ENCODE results near the gene ZFP1. TPM values are rescaled to one million over a fixed set of nuclear protein-coding genes. Genes with fewer than 3 reads are reported as not detected.
A peak's percentile ranks its signal among the peaks of the same experiment; 100 is the strongest.

ZFP1 gene
- total RNA-seq, 4 donors from 2014 or later, result 4.8 to 8.7 (median 6.5) TPM

DNA sequence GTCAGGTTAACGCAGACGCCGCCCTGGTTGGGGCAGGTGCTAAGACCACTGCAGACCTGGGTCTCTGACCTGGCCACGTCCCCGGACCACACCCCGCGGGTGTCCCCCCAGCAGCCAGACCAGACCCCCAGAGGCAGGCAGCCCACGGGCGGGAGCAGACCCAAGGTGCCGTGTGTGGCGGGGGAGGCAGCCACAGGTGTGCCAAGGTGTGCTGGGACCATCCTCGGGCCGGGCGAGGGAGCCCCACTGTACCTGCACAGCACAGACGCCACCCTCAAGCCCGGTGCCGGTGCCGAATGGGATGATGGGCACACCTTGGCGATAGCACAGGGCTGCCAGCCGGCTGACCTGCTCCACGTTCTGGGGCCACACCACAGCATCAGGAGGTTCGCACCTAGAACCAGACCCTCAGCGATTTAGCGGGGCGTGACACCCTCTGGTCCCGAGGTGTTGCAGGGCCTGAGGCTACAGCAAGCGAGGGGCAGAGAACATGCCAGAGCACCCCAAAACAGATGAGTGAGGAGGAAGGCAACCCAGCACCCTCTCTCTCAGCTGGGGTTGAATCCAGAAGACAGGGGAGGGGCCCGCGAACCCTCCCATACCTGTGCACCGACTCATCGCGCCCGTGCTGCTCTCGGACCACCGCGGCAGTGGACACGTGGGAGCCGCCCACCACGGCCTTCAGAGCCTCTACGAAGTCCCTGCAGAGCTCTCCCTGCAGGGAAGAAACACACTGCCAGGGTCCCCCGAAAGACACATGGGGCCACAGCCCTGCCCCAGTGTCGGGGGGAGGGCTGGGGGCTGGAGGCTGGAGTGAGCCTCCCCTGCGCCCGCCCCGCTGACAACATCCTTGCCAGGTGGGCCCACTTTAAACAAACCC, 33.1 kb upstream of the ZFP1 start:
- intact Hi-C loops (cut with DNase I; ENCODE audit: low total_unique reads), result loop anchor here (10.0 kb wide), 1 partner anchor 300 kb away; no protein-coding TSS in a partner anchor
- TF ChIP-seq, protein P1, sequence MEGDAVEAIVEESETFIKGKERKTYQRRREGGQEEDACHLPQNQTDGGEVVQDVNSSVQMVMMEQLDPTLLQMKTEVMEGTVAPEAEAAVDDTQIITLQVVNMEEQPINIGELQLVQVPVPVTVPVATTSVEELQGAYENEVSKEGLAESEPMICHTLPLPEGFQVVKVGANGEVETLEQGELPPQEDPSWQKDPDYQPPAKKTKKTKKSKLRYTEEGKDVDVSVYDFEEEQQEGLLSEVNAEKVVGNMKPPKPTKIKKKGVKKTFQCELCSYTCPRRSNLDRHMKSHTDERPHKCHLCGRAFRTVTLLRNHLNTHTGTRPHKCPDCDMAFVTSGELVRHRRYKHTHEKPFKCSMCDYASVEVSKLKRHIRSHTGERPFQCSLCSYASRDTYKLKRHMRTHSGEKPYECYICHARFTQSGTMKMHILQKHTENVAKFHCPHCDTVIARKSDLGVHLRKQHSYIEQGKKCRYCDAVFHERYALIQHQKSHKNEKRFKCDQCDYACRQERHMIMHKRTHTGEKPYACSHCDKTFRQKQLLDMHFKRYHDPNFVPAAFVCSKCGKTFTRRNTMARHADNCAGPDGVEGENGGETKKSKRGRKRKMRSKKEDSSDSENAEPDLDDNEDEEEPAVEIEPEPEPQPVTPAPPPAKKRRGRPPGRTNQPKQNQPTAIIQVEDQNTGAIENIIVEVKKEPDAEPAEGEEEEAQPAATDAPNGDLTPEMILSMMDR (IDR thresholded peaks at IDR 0.05), result no peak
- TF ChIP-seq POLR2A (IDR thresholded peaks at IDR 0.05), result no peak
- no peak overlapping the region for H3K4me3 ChIP-seq (ENCODE audit: low read depth, poor library complexity, severe bottlenecking)
- WGBS, 2 donors, result 77% methylated on average over 40 to 43 of the region's 45 CpGs
- no peak for DNase-seq (ENCODE audit: low spot score in 2 of 2)

DNA sequence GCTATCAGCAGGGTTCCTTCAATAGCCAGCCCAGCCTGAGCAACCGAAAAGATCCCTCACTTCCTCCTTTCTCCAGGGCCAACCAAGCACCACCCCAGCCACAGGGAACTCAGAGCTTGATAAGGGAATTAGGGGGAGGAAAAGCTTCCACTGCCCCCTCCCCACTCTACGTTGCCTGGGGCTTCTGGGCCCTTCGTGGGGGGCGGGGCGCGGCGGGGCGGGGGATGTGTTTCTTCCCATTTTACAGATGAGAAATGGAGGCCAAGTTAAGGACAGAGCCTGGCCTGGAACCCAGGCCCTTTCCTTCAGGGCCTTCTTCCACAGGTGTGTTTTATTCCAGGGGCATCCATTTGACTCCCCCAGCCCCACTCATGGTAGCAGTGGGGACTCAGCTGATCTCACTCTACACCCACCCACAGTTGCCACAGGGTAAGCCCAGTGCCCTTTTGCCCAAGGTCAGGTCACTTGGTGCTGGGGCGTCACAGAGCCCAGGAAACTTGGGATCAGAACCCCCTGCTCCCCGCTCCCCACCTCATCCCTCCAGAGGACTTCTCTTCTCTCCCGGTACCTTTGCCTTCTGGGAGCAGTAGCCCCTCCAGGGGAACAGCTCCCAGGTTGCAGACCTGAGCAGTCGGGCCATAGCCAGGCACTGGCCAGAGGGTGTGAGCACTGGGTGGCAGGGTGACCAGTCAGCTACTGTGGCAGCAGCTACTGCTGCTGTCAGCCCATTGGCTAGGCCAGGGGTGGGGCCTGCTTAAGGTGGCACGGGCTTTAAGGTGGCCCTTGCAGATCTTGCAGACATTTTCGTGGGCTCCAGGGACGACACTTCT, 32.0 kb upstream of the ZFP1 start, which contains the start of gene LDHD:
Gene LDHD (minus strand): TSS at position 700 of the 830 bp plus-strand sequence. CDS start 60 bp downstream, at position 640.
- whole genome bisulfite sequencing, 2 donors, result 45 to 48% methylated on average over 15 of the region's 15 CpGs
- intact Hi-C loops (cut with DNase I; ENCODE audit: low total_unique reads), result loop anchor here (10.0 kb wide), 1 partner anchor 301 kb away; no protein-coding TSS in a partner anchor
- DNase-seq (ENCODE audit: low spot score in 2 of 2), result peak; percentile 71 to 93
- no peak within 1 kb of the TSS for H3K4me3 ChIP-seq (ENCODE audit: low read depth, poor library complexity, severe bottlenecking)
- TF ChIP-seq POLR2A (IDR thresholded peaks at IDR 0.05), result no peak
- TF ChIP-seq, protein P1 (IDR thresholded peaks at IDR 0.05), result no peak

DNA sequence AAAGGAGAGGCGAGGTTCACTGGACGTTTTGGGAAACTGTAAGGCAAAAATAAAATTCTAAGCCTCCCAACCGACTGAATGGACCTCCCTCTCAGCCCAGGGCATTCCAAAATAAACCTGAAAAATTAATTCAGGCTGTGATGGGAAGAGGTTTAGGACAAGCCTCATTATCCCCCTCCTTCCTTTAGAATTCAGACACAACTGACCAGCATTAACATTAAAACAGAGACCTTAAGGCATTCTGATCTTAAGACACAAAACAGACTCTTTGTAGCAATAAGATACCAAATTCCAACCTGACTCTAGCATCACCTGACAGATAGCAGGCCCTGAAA, 31.4 kb upstream of the ZFP1 start:
- intact Hi-C loops (cut with DNase I; ENCODE audit: low total_unique reads), result loop anchor here (10.0 kb wide), 1 partner anchor 302 kb away; no protein-coding TSS in a partner anchor
- no peak for DNase-seq (ENCODE audit: low spot score in 2 of 2)
- WGBS, 2 donors, result 29 to 38% methylated on average over 3 of the region's 3 CpGs
- no peak for TF ChIP-seq POLR2A (IDR thresholded peaks at IDR 0.05)
- TF ChIP-seq, protein P1 (IDR thresholded peaks at IDR 0.05), result no peak
- no peak overlapping the region for H3K4me3 ChIP-seq (ENCODE audit: low read depth, poor library complexity, severe bottlenecking)

DNA sequence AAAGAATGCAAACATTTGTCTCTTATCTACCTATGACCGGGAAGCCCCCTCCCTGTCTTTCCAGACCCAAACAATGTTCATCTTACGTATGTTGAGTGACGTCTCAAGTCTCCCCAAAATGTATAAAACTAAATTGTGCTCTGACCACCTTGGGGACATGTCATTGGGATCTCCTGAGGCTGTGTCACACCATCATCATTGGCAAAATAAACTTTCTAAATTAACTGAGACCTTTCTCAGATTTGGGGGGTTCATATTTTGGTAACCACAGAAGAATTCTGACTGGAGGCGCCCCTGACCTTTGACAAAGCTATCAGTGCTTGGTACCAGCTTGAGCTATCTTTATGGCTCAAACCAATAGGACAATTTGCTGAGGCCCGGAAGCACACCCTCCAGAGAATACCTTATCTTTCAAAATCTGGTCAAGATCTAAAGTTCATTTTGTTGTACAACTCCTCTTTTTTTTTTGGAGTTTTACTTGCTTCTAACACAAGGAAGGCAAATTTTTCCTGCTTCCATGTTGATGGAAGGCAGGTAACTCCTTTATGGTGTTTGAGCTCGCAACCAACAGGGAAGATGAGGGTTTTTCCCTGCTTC, 29.3 kb upstream of the ZFP1 start:
- H3K4me3 ChIP-seq (ENCODE audit: low read depth, poor library complexity, severe bottlenecking), result no peak overlapping the region
- 83 to 90% methylated on average over 6 of the region's 6 CpGs for WGBS, 2 donors
- no peak for DNase-seq (ENCODE audit: low spot score in 2 of 2)
- TF ChIP-seq, protein P1 (IDR thresholded peaks at IDR 0.05), result no peak
- no peak for TF ChIP-seq POLR2A (IDR thresholded peaks at IDR 0.05)
- intact Hi-C loops (cut with DNase I; ENCODE audit: low total_unique reads), result loop anchor here (10.0 kb wide), 1 partner anchor 304 kb away; no protein-coding TSS in a partner anchor

DNA sequence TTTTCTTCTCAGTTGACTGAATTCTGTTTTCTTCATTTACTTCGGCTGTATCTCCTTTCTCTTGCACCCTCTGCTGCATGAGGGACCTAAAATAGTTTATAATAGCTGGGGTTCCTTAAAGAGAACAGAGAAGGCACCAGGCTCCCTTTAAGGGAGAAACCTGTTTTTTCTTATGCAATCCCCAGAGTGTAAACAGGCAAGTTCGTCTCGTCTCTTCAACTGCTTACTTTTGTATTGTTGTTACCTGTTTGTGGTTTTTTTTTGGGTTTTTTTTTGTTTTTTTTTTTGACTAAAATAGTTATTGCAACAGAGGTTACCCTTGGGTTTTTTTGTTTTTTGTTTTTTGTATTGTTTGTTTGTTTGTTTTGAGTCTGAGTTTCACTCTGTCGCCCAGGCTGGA, 28.1 kb upstream of the ZFP1 start:
- intact Hi-C loops (cut with DNase I; ENCODE audit: low total_unique reads), result no loop called here
- TF ChIP-seq, protein P1 (IDR thresholded peaks at IDR 0.05), result no peak
- no peak for TF ChIP-seq POLR2A (IDR thresholded peaks at IDR 0.05)
- H3K4me3 ChIP-seq (ENCODE audit: low read depth, poor library complexity, severe bottlenecking), result no peak overlapping the region
- 71 to 81% methylated on average over 4 of the region's 4 CpGs for WGBS, 2 donors
- no peak for DNase-seq (ENCODE audit: low spot score in 2 of 2)

All from lower leg skin (tissue), 4 donors.